ENCODE measurements around the gene ATP6V0B. TPM values are rescaled to one million over a fixed set of nuclear protein-coding genes. Genes with fewer than 3 reads are reported as not detected.

ATP6V0B gene
- total and polyA plus RNA-seq, 2 of the 13 experiments (the other 11 are each of a cell fraction or from before 2014, with no cell fraction given) = 157 to 161 TPM

DNA sequence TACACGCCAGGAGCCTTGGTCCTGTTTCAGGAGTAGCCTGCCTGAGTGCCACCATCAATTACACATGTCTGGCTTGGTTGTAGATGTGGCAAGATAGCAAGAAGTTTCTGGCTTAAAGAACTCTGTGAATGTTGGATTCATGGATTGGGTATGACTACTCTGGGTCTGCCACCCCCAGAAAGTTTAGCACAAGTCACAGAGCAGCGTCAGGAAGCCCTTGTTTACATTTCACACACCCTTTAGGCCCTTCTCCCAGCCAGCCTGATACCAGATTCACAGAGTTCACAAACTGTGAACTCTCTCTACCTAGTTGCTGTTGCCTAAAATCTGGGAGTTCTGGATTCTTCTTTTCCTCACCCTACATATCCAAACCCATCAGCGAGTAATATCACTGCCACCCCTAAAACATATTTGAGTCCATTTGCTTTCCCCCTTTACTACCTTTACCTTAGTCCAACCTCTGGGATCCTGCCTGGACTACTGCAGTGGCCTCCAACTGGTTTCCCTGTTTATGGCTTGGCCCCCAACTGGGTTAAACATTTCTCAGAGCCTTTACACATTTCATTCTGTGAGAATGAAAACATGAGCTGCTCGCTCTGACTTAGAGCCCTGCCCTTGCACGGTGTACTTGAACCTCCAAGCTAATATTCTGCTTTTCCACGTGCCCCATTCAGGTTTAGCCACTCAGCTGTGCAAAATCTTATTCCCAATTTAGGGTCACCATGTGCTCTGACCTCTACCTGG is 12.6 kb downstream of the ATP6V0B start:
- peaks cover 6% of the 10 kb centered on the region for H3K79me2 ChIP-seq (ENCODE audit: insufficient read depth, low read length)
- FAIRE-seq (peak; percentile 72), ATAC-seq (peak; percentile 21), DNase-seq (ENCODE audit: low spot score) (peak; percentile 55)
- H3K4me3 ChIP-seq (replicated peaks in 1 of 3; ENCODE audit: insufficient read depth in 1 of 3, low read depth in 2 of 3, low read length in 3 of 3) = peak overlapping the region in 1 of 3 experiments; percentile 46; a peak in 2 of 6 replicates
- WGBS (ENCODE audit: low lambda C conversion rate) = 12% methylated on average over 6 of the region's 6 CpGs
- intact Hi-C loops (cut with micrococcal nuclease; ENCODE audit: unreplicated experiment) (no loop called here), in situ Hi-C loops (cut with HindIII; ENCODE audit: extremely low pct_ligation_motif_present, low pct_unique_long_range_greater_than_20kb) (no loop called here)
- peaks cover 15 to 30% of the 10 kb centered on the region in 2 experiments; a peak in 4 of 5 replicates for H3K36me3 ChIP-seq (replicated peaks in 1 of 2; ENCODE audit: control insufficient read depth in 1 of 2, insufficient read depth in 2 of 2, low read length in 2 of 2)
- no peak overlapping the region for H2AFZ ChIP-seq (ENCODE audit: low read length)
- peak overlapping the region; percentile 60 for H3K4me2 ChIP-seq (ENCODE audit: low read depth, low read length)
- peak overlapping the region; percentile 62 for H3K27ac ChIP-seq (ENCODE audit: extremely low read length, insufficient read depth, low read length)
- H3K4me1 ChIP-seq (ENCODE audit: insufficient read depth, low read length) = peaks cover 61% of the 10 kb centered on the region
- BruUV-seq (replicated peaks) = no TSS peak
- POLR2A ChIA-PET = interaction anchor here (0.7 to 4.3 kb wide), 7 partner anchors 9 to 337 kb away, joined by 3 to 32 read pairs (median 6); partner anchors contain the start of genes ATP6V0B, B4GALT2, DPH2 and IPO13
- no peaks in the 10 kb centered on the region for H4K20me1 ChIP-seq (ENCODE audit: insufficient read depth, low read length)
- H3K9me3 ChIP-seq (ENCODE audit: low read length) = no peaks in the 10 kb centered on the region
- peak overlapping the region; percentile 50 for H3K9ac ChIP-seq (ENCODE audit: insufficient read depth, low read depth, low read length)
- CTCF ChIA-PET (ENCODE audit: low intra/inter-chr PET ratio, low total read pairs) = no interaction called here
- H3K27me3 ChIP-seq (ENCODE audit: control insufficient read depth in 1 of 2, insufficient read depth in 2 of 2, low read length in 2 of 2) = no peaks in the 10 kb centered on the region
- TF ChIP-seq, protein P1, sequence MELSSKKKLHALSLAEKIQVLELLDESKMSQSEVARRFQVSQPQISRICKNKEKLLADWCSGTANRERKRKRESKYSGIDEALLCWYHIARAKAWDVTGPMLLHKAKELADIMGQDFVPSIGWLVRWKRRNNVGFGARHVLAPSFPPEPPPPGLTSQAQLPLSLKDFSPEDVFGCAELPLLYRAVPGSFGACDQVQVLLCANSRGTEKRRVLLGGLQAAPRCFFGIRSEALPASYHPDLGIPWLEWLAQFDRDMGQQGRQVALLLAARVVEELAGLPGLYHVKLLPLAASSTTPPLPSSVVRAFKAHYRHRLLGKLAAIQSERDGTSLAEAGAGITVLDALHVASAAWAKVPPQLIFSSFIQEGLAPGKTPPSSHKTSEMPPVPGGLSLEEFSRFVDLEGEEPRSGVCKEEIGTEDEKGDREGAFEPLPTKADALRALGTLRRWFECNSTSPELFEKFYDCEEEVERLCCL (CRISPR knock-in tag; IDR thresholded peaks at IDR 0.05; ENCODE audit: borderline replicate concordance) = no peak
- TF ChIP-seq MAZ (IDR thresholded peaks at IDR 0.05; ENCODE audit: borderline replicate concordance, low read depth, low read length) (no peak), MAZ (CRISPR knock-in tag; IDR thresholded peaks at IDR 0.05; ENCODE audit: low read depth) (0 out of 2 replicates have a peak, but pooled peaks have one; percentile 40), RBFOX2 (IDR thresholded peaks at IDR 0.05; ENCODE audit: low read depth, low read length) (0 out of 2 replicates have a peak, but pooled peaks have one; percentile 43), ZNF747 (CRISPR knock-in tag; IDR thresholded peaks at IDR 0.05; ENCODE audit: borderline replicate concordance) (peak; percentile 57; the same call in 1 of the 2 replicates), HDAC1 (CRISPR knock-in tag; IDR thresholded peaks at IDR 0.05) (0 out of 2 replicates have a peak, but pooled peaks have one; percentile 7), SOX13 (IDR thresholded peaks at IDR 0.05) (no peak), SOX13 (CRISPR knock-in tag; conservative IDR thresholded peaks at IDR 0.05 in 1 of 2, IDR thresholded peaks at IDR 0.05 in 1 of 2) (no peak), NCOR1 (IDR thresholded peaks at IDR 0.05; ENCODE audit: borderline replicate concordance, low read length) (no peak), TEAD3 (CRISPR knock-in tag; optimal IDR thresholded peaks at IDR 0.05; ENCODE audit: borderline replicate concordance) (peak; percentile 11), ZNF614 (CRISPR knock-in tag; IDR thresholded peaks at IDR 0.05; ENCODE audit: borderline replicate concordance) (0 out of 2 replicates have a peak, but pooled peaks have one; percentile 20), CREB1 (IDR thresholded peaks at IDR 0.05) (no peak), CREB1 (CRISPR knock-in tag; IDR thresholded peaks at IDR 0.05) (peak; percentile 52; the same call in 1 of the 2 replicates), KAT8 (CRISPR knock-in tag; IDR thresholded peaks at IDR 0.05) (no peak), ZBTB7B (CRISPR knock-in tag; IDR thresholded peaks at IDR 0.05) (0 out of 2 replicates have a peak, but pooled peaks have one; percentile 11), MED1 (CRISPR knock-in tag; IDR thresholded peaks at IDR 0.05) (0 out of 2 replicates have a peak, but pooled peaks have one; percentile 36), NCOA2 (CRISPR knock-in tag; IDR thresholded peaks at IDR 0.05) (peak; percentile 24; the same call in 1 of the 2 replicates), ZNF777 (CRISPR knock-in tag; IDR thresholded peaks at IDR 0.05) (no peak), GATAD2A (CRISPR knock-in tag; IDR thresholded peaks at IDR 0.05) (peak; percentile 58; the same call in 1 of the 2 replicates), ZKSCAN1 (IDR thresholded peaks at IDR 0.05; ENCODE audit: low read length) (no peak), ARNTL (CRISPR knock-in tag; IDR thresholded peaks at IDR 0.05) (peak; percentile 58; the same call in 1 of the 2 replicates), HNF4A (CRISPR knock-in tag; IDR thresholded peaks at IDR 0.05) (peak; percentile 33; the same call in 1 of the 2 replicates)
- TF ChIP-seq, protein P2, sequence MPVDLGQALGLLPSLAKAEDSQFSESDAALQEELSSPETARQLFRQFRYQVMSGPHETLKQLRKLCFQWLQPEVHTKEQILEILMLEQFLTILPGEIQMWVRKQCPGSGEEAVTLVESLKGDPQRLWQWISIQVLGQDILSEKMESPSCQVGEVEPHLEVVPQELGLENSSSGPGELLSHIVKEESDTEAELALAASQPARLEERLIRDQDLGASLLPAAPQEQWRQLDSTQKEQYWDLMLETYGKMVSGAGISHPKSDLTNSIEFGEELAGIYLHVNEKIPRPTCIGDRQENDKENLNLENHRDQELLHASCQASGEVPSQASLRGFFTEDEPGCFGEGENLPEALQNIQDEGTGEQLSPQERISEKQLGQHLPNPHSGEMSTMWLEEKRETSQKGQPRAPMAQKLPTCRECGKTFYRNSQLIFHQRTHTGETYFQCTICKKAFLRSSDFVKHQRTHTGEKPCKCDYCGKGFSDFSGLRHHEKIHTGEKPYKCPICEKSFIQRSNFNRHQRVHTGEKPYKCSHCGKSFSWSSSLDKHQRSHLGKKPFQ (CRISPR knock-in tag; IDR thresholded peaks at IDR 0.05; ENCODE audit: insufficient replicate concordance) = peak; percentile 83

All from HepG2 (cell line).